NCI-H2029 treated with DMSO at 0.1 percent for 48 hours (cell line): Measurements from ENCODE around the gene ACOT11.

Source experiments
- DNase-seq: peaks from one replicate; lab custom pipeline; 2025; lab: John Stamatoyannopoulos, UW

Gene ACOT11

DNA sequence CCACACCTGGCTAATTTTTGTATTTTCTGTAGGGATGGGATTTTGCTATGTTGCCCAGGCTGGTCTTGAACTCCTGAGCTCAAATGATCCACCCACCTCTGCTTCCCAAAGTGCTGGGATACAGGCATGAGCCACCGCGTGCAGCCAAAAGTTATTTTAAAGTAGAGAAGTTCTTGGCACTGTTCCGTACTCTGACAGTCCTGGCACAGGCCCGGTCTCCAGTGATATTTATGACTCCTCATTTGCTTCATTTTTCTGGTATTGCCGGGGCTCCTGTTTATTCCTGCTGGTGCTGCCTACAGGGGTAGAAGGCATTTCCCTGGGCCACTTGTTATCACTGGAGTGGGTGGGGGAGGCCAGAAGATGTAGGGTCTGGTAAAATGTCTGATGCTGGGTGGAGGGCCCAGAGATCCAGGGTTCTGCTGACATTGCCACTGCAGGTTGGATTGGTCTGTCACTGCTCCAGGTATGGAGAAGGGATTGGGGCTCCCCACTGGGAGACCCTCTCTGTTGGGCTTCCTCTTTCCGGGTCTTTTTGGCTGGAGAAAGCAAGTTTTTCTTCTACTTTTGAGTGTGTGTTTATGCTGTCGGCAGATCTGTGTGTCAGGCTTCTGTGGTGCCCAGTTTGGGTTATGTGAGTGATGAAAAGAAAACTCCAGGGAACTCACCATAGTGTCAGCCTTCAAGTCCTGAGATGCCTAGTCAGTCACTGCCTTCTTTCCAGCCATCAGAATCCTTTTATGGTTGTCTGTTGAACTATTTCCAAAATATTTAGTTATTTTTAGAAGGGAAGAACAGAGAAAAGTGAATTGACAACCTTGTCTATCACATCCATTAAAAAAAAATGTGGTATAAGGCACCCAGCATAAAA is 98.0 kb downstream of the ACOT11 start:
- DNase-seq = no peak

- DNase-seq = no peak
Observed at GRCh38 chr1:54649130-54649898, 101.3 kb downstream of the ACOT11 start.

GRCh38 chr1:54649921-54650320 is 101.9 kb downstream of the ACOT11 start:
- DNase-seq = no peak

DNA sequence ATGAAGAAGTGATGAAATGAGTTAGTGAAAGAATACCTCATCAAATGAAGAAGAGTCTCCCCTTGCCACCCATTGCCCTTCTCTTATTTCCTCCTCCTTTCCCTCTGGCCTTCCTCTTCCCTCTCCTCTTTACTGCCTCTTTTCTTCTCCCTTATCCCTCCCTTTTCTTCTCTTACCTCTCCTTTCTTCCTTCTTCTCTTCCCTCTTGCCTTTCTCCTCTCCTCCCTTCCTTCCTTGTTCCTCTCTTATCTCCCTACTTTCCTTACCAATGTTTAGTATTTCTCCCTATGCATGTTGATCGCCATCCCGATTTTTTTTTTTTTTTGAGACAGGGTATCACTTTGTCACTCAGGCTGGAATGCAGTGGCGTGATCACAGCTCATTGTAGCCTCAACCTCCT is 102.4 kb downstream of the ACOT11 start:
- no peak for DNase-seq

DNA sequence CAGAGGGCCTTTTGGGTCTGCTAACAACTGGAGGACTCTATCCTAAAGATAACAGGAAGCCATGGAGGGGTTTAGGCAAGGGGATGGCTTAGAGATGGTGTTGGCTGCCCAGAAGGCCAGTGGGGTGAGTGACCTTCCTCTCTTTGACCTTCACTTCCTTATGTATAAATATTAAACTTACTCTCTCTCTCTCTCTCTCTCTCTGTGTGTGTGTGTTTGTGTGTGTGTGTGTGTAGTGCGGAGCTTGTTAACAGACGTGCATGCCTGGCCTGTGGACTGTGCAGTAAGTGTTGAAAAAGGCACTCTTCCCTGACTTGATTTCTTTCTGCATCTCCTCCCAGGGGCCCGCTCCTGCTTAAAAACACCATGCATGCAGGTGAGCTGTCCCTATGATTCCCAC is 103.6 kb downstream of the ACOT11 start:
- no peak for DNase-seq

DNA sequence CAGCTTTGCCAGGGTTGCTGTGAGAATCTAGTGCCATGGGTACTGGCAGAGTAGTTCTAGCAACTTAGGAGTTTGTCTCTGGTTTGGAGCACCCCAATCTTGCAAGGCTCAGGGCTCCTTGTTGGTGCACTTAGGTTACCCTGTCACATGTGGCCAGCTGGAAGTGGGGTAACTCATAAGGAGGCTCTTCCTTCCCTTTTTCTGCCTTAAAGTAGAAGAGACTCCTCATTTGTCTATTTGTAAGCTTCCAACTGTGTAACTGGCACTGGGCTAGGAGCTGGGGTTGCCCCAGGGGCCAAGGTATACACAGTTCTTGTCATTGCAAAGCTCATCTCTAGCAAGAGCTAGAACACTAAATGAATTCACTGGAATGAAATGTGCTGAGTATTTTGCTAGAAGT is 104.1 kb downstream of the ACOT11 start:
- DNase-seq = no peak

GRCh38 chr1:54653036-54653435 is 105.0 kb downstream of the ACOT11 start:
- DNase-seq = no peak

DNA sequence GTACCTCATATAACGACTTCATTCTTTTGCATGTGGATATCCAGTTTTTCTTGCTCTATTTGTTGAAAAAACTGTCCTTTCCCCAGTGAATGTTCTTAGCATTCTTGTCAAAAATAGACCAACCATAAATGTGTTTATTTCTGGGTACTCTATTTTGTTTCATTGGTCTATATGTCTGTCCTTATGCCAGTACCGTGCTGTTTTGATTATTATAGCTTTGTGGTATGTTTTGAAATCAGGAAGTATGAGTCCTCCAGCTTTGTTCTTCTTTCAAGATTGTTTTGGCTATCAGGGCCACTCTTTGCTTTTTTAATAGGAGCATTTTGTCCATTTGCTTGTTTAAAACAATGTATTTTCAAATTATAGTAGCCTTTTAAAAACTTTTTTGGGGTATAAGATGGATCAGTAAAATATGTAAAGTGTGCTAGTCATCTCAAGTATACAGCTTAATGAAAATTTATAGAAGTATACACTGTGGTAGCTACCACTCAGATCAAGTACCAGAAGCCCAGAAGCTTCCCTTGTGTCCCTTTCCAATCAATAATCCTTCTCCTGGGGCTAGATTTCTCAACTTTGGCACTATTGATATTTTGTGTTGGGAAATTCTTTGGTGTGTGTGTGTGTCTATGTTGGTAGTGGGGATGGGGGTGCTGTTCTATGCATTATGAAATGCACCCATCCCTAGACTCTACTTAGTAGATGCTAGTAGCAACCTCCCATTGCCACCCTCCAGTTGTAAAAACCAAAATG is 110.3 kb downstream of the ACOT11 start:
- DNase-seq = no peak
